Nephron progenitor cell (in vitro differentiated cells): ENCODE measurements around the gene ANAPC16.

Experiments
- DNase-seq: peaks from one replicate; pipeline ENCODE4 v3.0.0; 2021
- H3K27ac Mint-ChIP-seq: 2 replicates; pipeline ENCODE4 v1.8.0; 2021; ENCODE audit warnings: mild to moderate bottlenecking, moderate library complexity, mixed read lengths
- H3K27me3 Mint-ChIP-seq: 2 replicates; pipeline ENCODE4 v1.8.0; 2021; ENCODE audit warnings: mild to moderate bottlenecking, low read depth, mixed read lengths; ENCODE audit not compliant: poor library complexity
- H3K36me3 Mint-ChIP-seq: 2 replicates; pipeline ENCODE4 v1.8.0; 2021; ENCODE audit warnings: low read depth, mixed read lengths
- H3K4me1 Mint-ChIP-seq: 2 replicates; pipeline ENCODE4 v1.8.0; 2021; ENCODE audit warnings: mixed read lengths
- H3K4me3 Mint-ChIP-seq: 2 replicates; pipeline ENCODE4 v1.8.0; 2021; ENCODE audit warnings: mild to moderate bottlenecking, moderate library complexity, mixed read lengths
- H3K9me3 Mint-ChIP-seq: 2 replicates; pipeline ENCODE4 v1.8.0; 2021; ENCODE audit warnings: mild to moderate bottlenecking, moderate library complexity, mixed read lengths
- CTCF ChIP-seq: fragments of 200-600 bp; sonication (generic); IDR thresholded peaks from 2 replicates; pipeline ENCODE4 v1.5.0; 2021; ENCODE audit warnings: antibody characterized with exemption

Gene ANAPC16

GRCh38 chr10:72215611-72216549, at the start of gene ANAPC16, which contains the start of gene ASCC1:
ANAPC16 (plus strand) TSS chr10:72216012; CDS start chr10:72223915, 7,903 bp downstream.
ASCC1 (minus strand) TSS chr10:72216276; CDS start chr10:72213298, 2,978 bp downstream.
- Mint-ChIP-seq H3K27ac (peak within 1 kb of the TSS; percentile 100), H3K9me3 (no peaks in the 10 kb centered on the region), H3K36me3 (peaks cover 27% of the 10 kb centered on the region), H3K4me1 (peaks cover 39% of the 10 kb centered on the region), H3K27me3 (no peaks in the 10 kb centered on the region), H3K4me3 (peak within 1 kb of the TSS; percentile 95)
- peak; percentile 94 for DNase-seq
- TF ChIP-seq CTCF = no peak

- H3K36me3 Mint-ChIP-seq = peaks cover 42% of the 10 kb centered on the region
- no peaks in the 10 kb centered on the region for H3K27me3 Mint-ChIP-seq
- no peak overlapping the region for H3K4me3 Mint-ChIP-seq
- TF ChIP-seq CTCF = no peak
- H3K9me3 Mint-ChIP-seq = no peaks in the 10 kb centered on the region
- H3K27ac Mint-ChIP-seq = no peak overlapping the region
- DNase-seq = no peak
- no peaks in the 10 kb centered on the region for H3K4me1 Mint-ChIP-seq
Measured at GRCh38 chr10:72167118-72167517, 48.7 kb upstream of the ANAPC16 start.

- Mint-ChIP-seq H3K27me3 (no peaks in the 10 kb centered on the region), H3K9me3 (no peaks in the 10 kb centered on the region), H3K4me3 (no peak overlapping the region), H3K27ac (no peak overlapping the region), H3K4me1 (peaks cover 14% of the 10 kb centered on the region), H3K36me3 (peaks cover 35% of the 10 kb centered on the region)
- no peak for TF ChIP-seq CTCF
- no peak for DNase-seq
Measured at GRCh38 chr10:72170263-72170662, 45.5 kb upstream of the ANAPC16 start.

GRCh38 chr10:72170733-72171132, 45.1 kb upstream of the ANAPC16 start:
- H3K4me3 Mint-ChIP-seq = no peak overlapping the region
- H3K36me3 Mint-ChIP-seq = peaks cover 35% of the 10 kb centered on the region
- TF ChIP-seq CTCF = no peak
- no peak for DNase-seq
- no peaks in the 10 kb centered on the region for H3K27me3 Mint-ChIP-seq
- peaks cover 14% of the 10 kb centered on the region for H3K4me1 Mint-ChIP-seq
- H3K27ac Mint-ChIP-seq = no peak overlapping the region
- no peaks in the 10 kb centered on the region for H3K9me3 Mint-ChIP-seq

GRCh38 chr10:72171175-72171630, 44.6 kb upstream of the ANAPC16 start:
- no peak for TF ChIP-seq CTCF
- DNase-seq = no peak
- H3K27ac Mint-ChIP-seq = no peak overlapping the region
- H3K9me3 Mint-ChIP-seq = no peaks in the 10 kb centered on the region
- peaks cover 35% of the 10 kb centered on the region for H3K36me3 Mint-ChIP-seq
- H3K4me3 Mint-ChIP-seq = no peak overlapping the region
- H3K27me3 Mint-ChIP-seq = no peaks in the 10 kb centered on the region
- H3K4me1 Mint-ChIP-seq = peaks cover 14% of the 10 kb centered on the region
